COLO829 (cell line): ENCODE data around the gene GLYR1.
"Not testable (repeated sequence)": the region's sequence is repeated elsewhere in the genome, so short reads cannot be mapped to it uniquely, and the experiment has no call there.

Experiments
- DNase-seq: peaks from one replicate; pipeline ENCODE4 v3.0.0; 2012; ENCODE audit warnings: low spot score

The GLYR1 gene

DNA sequence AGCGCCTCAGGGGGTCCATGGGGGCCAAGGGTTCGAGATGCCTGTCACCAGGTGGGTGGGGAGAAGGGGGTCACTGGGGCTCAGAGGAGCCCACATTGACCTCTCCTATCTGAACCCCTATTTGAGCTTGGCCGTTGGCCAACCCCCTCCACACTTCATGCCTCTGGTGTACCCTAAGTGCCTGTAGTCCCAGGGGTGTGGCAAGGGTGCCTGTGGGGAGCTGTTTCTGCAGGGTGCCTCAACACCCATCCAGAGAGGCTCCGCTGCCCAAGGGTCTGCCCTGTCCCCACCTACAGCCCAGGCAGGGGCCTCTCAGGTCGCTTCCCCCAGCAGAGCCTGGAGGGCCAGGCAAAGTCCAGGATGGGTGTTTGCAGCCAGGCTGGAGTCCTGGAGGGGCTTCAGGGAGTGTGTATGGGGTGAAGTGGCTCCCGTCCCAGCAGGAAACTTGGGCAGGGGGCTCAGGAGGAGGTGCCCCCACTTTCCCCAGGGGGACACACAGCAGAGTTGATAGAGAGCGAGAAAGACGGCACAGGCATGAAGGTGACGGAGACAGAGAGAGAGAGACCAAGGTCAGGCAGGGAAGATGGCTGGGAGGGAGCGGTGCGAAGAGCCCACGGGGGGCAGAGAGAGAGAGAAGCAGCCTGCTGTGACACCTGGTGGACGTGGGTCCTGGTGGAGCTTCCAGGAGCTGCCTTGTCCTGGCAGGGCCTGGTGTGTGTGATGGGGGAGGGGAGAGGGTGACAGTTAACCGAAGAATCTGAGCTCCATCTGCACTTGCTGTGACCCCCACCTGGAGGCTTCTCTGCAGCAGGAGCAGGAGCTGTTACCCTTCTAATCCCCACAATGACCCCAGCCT lies 59.2 kb downstream of the GLYR1 start, which contains the start of gene SEPTIN12:
SEPTIN12 (minus strand) TSS at position 719 of the 856 bp plus-strand sequence; CDS start at position 19, 700 bp downstream.
- no peak for DNase-seq

DNA sequence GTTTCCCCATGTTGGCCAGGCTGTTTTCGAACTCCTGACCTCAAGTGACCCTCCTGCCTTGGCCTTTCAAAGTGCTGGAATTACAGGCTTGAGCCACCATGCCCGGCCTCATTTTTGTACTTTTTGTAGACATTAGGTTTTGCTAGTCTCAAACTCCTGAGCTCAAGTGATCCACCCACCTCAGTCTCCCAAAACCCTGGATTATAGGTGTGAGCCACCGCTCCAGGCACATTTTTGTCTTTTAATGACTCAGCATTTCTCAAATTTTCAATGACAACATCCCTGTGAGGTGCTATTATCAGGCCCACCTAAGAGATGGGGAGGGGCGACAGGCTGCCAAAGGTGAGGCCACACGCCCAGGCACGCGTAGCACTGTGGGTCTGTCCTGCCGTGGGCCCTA lies 60.0 kb downstream of the GLYR1 start:
- DNase-seq: no peak

DNA sequence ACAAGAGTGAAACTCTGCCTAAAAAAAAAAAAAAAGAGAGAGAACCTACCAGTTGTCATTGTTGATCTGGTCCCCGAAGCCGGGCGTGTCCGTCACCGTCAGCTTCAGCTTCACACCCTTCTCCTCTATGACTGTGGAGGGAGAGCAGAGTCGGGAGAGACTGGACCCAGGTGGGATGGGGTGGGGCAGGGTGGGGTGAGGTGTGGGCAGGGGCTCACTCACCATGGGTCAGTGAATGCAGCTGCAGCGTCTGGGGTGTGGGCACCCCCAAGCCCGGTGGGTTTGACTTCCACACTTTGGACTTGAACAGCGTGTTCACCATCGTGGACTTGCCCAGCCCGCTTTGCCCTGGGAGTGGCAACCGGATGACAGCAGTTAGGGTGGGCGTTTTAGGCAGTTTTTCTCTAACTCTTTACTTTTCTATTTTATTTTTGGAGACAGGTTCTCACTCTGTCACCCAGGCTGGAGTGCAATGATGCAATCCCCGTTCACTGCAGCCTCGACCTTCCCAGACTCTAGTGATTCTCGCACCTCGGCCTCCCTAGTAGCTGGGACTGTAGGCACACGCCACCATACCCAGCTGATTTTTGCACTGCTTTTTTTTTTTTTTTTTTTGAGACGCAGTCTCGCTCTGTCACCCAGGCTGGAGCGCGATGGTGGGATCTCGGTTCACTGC lies 61.2 kb downstream of the GLYR1 start:
- no peak for DNase-seq

DNA sequence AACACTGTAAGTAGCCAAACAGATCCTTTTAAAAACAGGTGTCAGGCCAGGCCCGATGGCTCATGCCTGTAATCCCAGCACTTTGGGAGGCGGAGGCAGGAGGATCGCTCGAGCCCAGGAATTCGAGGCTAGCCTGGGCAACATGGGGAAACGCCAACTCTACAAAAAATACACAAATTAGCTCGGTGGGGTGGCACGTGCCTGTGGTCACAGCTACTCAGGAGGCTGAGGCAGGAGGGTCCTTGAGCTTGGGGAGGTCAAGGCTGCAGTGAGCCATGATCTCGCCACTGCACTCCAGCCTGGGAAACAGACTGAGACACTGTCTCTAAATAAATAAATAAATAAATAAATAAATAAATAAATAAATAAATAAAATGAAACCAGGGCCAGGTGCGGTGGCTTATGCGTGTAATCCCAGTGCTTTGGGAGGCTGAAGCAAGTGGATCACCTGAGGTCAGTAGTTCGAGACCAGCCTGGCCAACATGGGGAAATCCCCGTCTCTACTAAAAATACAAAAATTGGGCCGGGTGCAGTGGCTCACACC lies 62.6 kb downstream of the GLYR1 start:
- not testable (repeated sequence) for DNase-seq

DNA sequence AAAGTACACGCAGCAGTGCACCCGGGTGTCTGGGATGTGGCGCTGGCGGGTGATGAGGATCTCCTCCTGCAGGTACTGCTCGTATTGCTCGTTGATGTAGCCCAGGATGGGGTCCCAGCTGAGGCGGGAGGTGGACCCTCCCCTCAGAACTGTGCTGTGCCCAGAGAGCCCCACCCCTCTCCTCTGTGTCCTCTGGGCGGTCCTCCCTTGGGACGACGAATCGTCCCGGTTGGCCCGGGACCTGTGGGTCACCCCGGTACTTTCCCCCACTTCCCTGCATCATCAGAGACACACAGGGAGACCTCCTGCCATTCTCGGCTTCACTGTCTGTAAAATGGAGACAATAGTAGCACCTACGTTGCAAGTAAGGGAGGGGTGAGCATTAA lies 63.1 kb downstream of the GLYR1 start:
- DNase-seq: no peak

DNA sequence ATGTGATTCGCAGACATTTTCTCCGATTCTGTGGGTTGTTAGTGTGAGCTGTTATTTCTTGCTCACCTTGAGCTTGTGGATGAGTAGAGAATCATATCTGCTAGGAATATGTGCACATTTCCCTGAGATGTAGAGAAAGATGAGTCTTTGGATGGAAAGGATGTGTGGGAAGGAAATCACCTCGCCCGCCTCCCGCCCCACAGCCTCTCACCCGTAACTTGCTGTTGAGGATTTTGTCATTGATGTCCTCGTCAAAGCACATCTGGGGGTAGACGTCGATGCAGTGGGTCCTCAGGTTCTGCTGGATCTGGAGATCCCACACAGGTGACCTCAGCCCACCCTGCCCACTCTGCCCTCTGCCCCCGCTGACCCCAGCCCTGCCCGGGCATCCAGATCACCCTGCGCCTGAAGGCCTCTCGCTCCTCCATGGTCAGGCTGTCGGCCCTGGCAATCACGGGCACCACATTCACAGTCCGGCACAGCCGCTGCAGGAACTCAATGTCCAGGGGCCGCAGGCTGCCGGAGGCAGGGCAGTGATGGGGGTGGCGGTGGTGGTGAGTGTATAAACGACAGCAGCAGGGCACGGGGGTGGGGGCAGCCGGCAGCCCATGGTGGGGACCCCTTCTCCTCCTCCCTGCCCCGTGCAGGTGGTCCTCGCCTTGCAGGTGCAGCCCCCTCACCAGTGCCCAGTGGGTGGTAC lies 63.7 kb downstream of the GLYR1 start:
- DNase-seq: no peak

DNA sequence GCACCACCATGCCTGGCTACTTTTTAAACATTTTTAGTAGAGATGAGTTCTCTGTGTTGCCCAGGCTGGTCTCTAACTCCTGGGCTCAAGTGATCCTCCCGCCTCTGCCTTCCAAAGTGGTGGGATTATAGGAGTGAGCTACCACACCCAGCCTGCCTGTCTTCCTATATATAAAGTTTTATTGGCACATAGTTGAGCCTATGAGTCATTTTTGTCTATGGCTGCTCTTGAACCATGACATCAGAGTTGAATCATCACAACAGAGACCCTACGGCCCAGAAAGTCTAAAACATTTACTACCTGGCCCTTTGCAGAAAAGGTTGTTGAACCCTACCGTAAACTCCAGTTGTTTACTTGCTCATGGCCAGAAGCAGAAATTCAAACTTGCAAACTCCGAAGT lies 66.9 kb downstream of the GLYR1 start:
- no peak for DNase-seq

DNA sequence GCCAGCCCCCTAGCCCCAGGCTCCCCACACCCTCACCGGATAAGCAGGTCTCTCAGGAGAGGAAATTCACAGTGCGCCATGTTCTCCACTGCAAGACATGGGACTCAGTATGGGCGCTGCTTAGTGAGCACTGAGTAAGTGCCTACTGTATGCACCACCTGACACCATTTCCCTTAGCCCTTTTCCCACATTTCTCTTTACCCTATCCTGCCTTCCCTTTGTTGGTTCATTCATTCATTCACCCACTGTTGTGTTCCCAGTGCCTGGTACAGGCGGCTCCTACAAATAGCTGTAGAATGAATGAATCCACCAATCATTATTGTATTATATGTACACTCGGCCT lies 69.1 kb downstream of the GLYR1 start:
- no peak for DNase-seq

DNA sequence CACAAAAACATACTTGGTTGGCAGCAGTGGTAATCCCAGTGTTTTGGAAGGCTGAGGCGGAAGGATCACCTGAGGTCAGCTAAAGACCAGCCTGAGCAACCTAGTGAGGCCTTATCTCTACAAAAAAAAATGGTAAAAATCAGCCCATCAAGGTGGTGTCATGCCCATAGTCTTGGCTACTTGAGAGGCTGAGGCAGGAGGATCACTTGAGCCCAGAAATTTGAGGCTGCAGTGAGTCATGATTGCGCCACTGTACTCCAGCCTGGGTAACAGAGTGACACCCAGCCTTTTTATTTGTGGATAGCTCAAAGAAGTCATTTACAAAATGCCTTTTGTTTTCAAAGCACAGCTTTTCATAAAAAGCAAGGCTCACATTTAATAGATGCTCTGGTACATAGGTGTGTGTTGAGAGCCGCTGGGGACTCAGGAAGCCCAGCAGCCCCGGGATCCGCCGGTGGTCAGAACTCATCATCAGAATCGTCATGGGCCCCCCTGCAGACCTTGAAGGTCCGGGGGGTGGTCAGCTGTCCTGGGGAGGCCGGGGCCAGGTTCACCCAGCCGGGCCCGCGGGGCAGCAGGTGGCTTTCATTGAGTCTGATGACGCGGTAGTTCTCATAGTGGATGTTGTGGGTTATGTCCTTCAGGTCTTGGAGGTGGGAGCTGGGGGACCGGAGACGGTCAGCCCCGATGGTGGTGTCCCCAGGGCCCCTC lies 69.6 kb downstream of the GLYR1 start:
- DNase-seq: no peak

DNA sequence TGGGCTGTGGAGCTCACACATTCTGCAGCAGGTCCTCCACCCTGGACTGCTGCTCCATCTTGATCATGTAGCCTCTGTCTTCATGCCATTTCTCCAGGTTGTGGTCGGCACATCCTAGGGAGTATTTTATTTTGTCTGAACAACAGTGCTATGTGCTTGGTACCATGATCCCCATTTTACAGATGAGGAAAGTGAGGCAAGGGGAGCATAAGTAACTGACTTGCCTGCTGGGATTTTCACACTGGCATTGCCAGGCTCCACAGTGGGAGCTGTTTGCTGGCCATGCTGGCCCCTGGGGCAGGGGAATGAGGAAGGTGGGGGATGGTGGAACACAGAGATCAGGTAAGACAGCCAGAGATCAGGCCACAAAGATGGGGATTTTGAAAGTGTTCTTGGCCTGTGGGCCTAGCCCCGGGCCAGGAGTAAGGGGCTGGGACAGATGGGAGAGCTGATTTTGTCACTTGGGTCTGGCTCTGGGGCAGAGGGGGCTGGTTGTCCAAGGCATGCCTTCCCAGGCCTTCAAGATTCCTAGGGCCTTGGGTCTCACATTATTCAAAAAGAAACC lies 70.9 kb downstream of the GLYR1 start:
- DNase-seq: no peak

DNA sequence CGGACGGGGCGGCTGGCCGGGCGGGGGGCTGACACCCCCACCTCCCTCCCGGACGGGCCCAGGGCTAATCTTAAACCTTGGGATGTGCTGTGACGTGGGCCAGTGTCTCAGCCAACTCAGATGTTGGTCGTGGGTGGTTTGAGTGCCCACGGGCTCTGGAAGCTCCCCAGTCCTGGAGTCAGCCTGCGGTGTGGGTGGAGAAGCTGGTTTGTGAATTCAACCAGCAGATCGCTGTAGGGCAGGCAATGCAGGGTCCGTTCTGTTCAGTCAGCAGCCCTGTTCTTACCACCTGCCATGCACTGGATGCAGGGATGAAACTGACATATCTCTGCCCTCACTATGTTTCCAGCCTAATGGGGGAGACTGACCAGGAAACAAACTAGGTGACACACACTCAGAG lies 72.1 kb downstream of the GLYR1 start:
- no peak for DNase-seq

DNA sequence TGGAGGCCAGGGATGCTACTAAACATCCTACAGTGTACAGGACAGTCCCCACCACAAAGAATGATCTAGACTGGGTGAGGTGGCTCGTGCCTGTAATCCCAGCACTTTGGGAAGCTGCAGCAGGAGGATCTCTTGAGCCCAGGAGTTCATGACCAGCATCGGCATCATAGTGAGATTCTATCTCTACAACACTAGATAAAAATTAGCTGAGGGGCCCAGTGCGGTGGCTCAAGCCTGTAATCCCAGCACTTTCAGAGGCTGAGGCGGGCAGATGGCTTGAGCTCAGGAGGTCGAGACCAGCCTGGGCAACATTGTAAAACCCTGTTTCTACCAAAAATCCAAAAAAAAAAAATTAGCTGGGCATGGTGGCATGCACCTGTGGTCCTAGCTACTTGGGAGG lies 74.7 kb downstream of the GLYR1 start:
- no peak for DNase-seq

DNA sequence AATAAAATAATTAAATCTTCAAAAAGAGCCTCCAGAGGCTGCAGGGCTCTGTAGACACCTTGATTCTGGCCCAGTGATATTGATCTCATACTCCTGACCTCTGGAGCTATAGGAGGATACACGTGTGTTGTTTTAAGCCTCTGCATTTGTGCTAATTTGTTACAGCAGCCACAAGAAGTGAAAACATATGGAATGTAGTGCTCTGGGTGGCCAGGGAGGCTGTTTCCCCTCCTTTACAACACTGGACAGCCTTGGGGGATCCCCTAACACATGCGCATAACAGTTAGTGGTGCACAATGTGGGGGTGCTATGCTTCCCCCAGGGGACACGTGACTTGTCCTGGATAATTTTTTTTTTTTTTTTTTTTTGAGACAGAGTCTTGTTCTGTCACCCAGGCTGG lies 75.4 kb downstream of the GLYR1 start:
- no peak for DNase-seq

DNA sequence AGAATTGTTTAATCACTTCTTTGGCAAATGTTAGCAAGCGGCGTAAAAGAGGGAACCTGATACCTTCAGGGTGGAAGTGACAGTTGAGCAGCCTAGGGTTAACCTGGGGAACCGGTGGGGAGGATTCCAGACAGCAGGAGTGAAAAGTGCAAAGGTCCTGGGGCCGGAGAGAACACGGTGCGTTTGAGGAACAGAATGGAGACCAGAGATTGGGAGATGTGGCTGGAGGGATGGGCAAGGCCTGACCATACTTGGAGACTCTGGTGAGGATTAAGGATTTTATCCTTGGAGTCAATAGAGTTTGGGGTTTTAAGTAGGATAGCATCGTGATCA lies 77.8 kb downstream of the GLYR1 start:
- no peak for DNase-seq

DNA sequence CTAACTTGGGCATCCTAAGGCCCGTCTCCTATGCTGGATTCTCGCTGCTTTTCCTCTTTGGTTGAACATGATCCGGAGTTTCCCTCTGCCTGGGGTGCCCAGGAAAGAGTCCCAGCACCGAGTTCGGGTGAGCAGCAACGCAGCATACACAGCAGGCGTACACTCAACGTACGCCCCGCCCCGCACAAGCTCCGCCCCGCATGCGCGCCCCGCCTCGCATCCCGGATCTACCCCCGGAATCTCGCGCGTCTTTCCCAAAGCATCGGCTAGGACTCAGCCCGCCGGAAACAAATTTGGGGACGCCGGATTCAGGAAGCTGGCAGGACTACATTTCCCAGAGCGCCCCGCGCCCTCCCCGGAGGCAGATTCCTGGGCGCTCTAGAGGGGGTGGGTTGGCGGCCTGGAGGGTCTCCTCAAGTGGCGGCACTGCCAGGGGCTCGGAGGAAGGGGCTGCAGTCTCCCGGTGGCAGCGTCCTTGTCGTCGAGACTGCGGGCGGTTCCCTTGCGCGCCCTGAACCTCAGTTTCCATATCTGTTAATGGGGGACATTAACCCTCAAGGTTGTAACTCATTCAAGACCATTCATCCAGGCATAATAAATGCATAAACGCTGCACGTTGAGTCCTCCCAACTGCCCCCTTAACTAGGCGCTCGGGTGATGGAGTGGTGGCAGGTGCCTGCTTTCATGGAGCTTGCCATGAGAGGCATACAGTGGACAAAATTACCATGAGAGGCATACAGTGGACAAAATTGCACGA lies 78.4 kb downstream of the GLYR1 start:
- peak; percentile 98 for DNase-seq

DNA sequence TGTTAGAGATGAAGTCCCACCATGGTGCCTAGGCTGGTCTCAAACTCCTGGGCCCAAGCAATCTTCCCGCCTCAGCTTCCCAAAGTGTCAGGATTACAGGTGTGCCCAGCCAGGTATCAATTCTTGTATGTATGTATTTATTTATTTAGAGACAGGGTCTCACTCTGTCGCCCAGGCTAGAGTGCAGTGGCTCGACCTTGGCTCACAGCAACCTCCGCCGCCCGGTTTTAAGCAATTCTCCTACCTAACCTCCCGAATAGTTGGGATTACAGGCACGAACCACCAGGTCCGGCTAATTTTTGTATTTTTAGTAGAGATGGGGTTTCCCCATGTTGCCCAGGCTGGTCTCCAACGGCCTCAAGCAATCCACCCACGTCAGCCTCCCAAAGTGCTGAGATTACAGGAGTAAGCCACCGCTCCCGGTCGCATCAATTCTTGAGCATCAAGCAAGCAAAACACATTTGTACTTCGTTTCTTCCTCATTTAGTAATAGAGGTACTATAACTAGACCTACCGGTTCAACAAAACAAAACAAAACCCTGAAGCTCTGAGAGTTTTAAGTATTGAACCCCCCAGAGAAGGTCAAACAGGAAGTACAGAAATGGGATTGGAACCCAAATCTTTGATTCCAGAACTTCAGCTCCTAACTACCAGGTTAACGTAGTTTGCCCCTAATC lies 79.1 kb downstream of the GLYR1 start:
- no peak for DNase-seq

DNA sequence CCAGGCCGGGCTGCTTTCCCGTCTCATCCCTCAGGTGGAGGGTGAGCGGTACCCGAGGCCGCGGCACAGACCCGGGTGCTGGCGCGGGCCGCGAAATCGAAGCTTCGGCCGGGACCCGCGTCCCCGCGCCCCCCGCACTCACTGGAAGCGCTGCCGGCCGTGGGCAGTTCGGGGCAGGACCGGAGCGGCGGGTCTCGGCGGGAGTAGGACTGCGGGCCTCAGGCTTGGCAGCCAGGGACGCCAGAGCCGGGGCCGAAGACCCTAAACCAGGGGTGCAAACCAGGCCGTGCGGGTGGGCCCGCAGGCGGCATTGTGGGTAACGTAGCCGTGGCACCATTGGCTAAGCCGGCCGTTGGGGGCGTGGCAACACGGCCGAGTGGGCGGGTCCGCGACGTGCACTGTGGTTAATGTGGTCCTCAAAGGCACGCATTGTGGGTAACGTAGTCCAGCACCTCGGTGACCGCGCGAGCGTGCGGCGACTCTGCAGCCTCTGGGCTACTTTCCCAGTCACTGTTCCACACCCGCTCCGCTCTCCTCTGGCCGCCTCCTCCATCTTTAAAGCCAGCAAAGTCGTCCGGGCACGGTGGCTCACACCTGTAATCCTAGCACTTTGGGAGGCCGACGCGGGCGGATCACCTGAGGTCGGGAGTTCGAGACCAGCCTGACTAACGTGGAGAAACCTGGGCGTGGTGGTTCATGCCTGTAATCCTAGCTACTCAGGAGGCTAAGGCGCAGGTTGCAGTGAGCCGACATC lies 80.0 kb downstream of the GLYR1 start, which contains the start of gene ZNF500:
ZNF500 (minus strand) TSS at position 288 of the 754 bp plus-strand sequence. CDS start 1,184 bp downstream, outside the sequence.
- DNase-seq: peak; percentile 98

DNA sequence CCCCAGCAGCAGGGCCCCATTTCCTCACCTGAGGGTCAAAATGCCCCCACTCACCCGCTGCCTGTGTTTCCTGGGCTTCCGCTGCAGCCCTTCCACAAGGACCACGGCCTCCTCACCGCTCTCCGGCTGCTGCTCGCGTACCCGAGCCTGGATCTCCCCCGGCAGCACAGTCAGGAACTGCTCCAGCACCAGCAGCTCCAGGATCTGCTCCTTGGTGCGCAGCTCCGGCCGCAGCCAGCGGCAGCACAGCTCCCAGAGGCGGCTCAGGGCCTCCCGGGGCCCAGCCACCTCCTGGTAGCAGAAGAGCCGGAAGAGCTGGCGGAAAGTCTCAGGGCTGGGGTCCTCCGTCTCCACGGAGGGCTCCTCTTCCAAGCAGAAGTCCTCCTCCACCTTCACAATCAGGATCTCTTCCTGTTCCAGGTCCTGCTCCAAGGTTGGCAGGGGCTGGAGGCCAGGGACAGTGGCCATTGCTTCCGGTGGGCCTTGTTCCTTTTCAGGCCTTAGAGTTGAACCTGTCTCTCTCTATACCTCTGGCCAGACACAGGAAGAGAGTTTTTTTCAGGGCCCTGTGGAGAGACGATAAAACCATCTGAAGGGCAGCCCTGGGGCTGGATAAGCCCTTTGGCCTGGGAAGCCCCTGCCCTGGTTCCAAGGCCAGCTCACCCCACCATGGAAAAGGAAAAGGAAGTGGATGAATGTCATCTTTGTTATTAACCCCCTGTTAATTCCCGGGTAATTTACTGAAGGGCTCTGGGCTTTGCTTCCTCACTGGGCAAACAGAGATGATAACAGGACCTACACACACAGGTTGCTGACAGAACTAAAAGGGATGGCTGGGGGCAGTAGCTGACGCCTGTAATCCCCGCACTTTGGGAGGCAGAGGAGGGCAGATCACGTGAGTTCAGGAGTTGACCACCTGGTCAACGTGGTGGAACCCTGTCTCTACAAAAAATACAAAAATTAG lies 81.3 kb downstream of the GLYR1 start:
- DNase-seq: no peak
